ENCODE measurements around the gene TFG. TPM values are rescaled to one million over a fixed set of nuclear protein-coding genes. Genes with fewer than 3 reads are reported as not detected.
A peak's percentile ranks its signal among the peaks of the same experiment; 100 is the strongest.

Gene TFG
- total RNA-seq, 1 donor from 2014 or later = 116 TPM

GRCh38 chr3:100777271-100777670 is 68.0 kb downstream of the TFG start:
- intact Hi-C loops (cut with micrococcal nuclease) = no loop called here
- ATAC-seq (no peak), DNase-seq (no peak)

DNA sequence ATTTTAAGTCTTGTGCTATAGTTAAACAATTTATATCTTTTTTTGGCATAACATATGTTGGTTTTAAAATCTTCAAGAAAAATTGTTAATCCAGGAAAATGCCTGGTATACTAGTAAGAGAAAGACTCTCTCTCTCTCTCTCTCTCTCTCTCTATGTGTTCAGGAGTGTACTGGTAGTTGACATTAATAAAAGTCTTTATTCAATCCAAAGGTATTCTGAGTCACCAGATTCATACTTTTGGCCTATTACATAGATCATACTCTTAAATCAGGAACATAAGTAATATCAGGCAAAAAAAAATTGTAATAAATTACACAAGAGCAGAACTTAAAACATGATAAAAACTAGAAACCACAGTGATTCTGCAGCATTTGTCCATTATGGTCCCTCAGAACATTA is 70.2 kb downstream of the TFG start:
- intact Hi-C loops (cut with micrococcal nuclease) = no loop called here
- DNase-seq (no peak), ATAC-seq (no peak)

GRCh38 chr3:100780071-100780622 is 70.9 kb downstream of the TFG start:
- no peak for ATAC-seq
- intact Hi-C loops (cut with micrococcal nuclease) = no loop called here
- no peak for DNase-seq

- ATAC-seq (no peak), DNase-seq (no peak)
- intact Hi-C loops (cut with micrococcal nuclease) = no loop called here
These were observed 72.0 kb downstream of the TFG start for GRCh38 chr3:100781301-100781700.

GRCh38 chr3:100782348-100782747 is 73.1 kb downstream of the TFG start:
- intact Hi-C loops (cut with micrococcal nuclease) = no loop called here
- ATAC-seq = peak; percentile 61
- no peak for DNase-seq

GRCh38 chr3:100782906-100783305 is 73.6 kb downstream of the TFG start:
- intact Hi-C loops (cut with micrococcal nuclease) = no loop called here
- ATAC-seq (peak; percentile 13), DNase-seq (no peak)

GRCh38 chr3:100783619-100784018 is 74.3 kb downstream of the TFG start:
- intact Hi-C loops (cut with micrococcal nuclease) = no loop called here
- DNase-seq (no peak), ATAC-seq (no peak)

DNA sequence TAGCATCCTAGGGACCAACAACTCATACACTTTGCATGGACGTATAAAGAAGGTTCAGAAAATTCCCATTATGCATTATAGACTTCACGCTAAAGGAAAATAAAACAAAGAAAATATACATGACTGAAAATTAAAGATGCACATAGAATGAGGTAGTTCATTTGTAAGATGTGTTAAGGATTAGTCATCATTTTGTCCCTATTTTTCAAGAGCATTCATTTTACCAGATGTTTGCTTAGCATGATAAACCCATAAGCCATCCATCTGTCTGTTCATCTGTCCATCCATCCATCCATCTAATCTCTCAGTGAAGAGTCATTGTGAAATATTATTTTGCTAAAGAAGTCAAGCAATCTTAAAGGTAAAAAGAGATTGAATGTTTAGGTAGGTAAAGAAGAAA is 80.3 kb downstream of the TFG start:
- no peak for DNase-seq
- intact Hi-C loops (cut with micrococcal nuclease) = no loop called here
- no peak for ATAC-seq

- DNase-seq = no peak
- intact Hi-C loops (cut with micrococcal nuclease) = loop anchor here (10.0 kb wide), 1 partner anchor 332 kb away; no protein-coding TSS in a partner anchor
- peak; percentile 38 for ATAC-seq
These were observed 87.3 kb downstream of the TFG start for GRCh38 chr3:100796556-100796955.

GRCh38 chr3:100798012-100798411 is 88.7 kb downstream of the TFG start:
- no peak for ATAC-seq
- intact Hi-C loops (cut with micrococcal nuclease) = loop anchor here (10.0 kb wide), 1 partner anchor 333 kb away; no protein-coding TSS in a partner anchor

More at GRCh38 chr3:100798012-100798411, 88.7 kb downstream of the TFG start:
- DNase-seq = no peak

Other genes starting within 250 kb of the TFG start
- 3.2 TPM for gene TMEM45A, start 216.9 kb upstream of the TFG start, total RNA-seq
- not detected for gene ADGRG7, start 99.9 kb upstream of the TFG start, total RNA-seq